ENCODE data around the gene MSH3. TPM values are rescaled to one million over a fixed set of nuclear protein-coding genes. Genes with fewer than 3 reads are reported as not detected.

Gene MSH3
- total RNA-seq, 2 donors from 2014 or later: 6.8 to 9.9 TPM

- no peaks in the 10 kb centered on the region for H3K4me1 ChIP-seq
- DNase-seq (ENCODE audit: low spot score): no peak
- no peaks in the 10 kb centered on the region for H3K27me3 ChIP-seq
- no peaks in the 10 kb centered on the region for H3K36me3 ChIP-seq
- no peaks in the 10 kb centered on the region for H3K9me3 ChIP-seq
- H3K4me3 ChIP-seq: no peak overlapping the region
- no peak for TF ChIP-seq CTCF (IDR thresholded peaks at IDR 0.05)
- H3K27ac ChIP-seq: no peak overlapping the region
These were observed 29.2 kb upstream of the MSH3 start for GRCh38 chr5:80625230-80625629.

GRCh38 chr5:80629281-80629680 lies 25.2 kb upstream of the MSH3 start:
- Histone ChIP-seq H3K27me3 (no peaks in the 10 kb centered on the region), H3K27ac (no peak overlapping the region), H3K36me3 (no peaks in the 10 kb centered on the region), H3K4me1 (no peaks in the 10 kb centered on the region), H3K9me3 (no peaks in the 10 kb centered on the region), H3K4me3 (no peak overlapping the region)
- no peak for TF ChIP-seq CTCF (IDR thresholded peaks at IDR 0.05)
- no peak for DNase-seq (ENCODE audit: low spot score)

GRCh38 chr5:80631278-80632259 lies 22.9 kb upstream of the MSH3 start:
- TF ChIP-seq CTCF (IDR thresholded peaks at IDR 0.05): no peak
- Histone ChIP-seq H3K4me3 (no peak overlapping the region), H3K9me3 (no peaks in the 10 kb centered on the region), H3K4me1 (no peaks in the 10 kb centered on the region), H3K27me3 (no peaks in the 10 kb centered on the region), H3K27ac (no peak overlapping the region), H3K36me3 (no peaks in the 10 kb centered on the region)
- no peak for DNase-seq (ENCODE audit: low spot score)

- Histone ChIP-seq H3K27ac (no peak overlapping the region), H3K36me3 (no peaks in the 10 kb centered on the region), H3K27me3 (no peaks in the 10 kb centered on the region), H3K4me3 (no peak overlapping the region), H3K9me3 (no peaks in the 10 kb centered on the region), H3K4me1 (no peaks in the 10 kb centered on the region)
- no peak for TF ChIP-seq CTCF (IDR thresholded peaks at IDR 0.05)
- DNase-seq (ENCODE audit: low spot score): no peak
These were observed 21.8 kb upstream of the MSH3 start for GRCh38 chr5:80632700-80633099.

GRCh38 chr5:80634193-80634592 lies 20.3 kb upstream of the MSH3 start:
- Histone ChIP-seq H3K4me1 (no peaks in the 10 kb centered on the region), H3K36me3 (no peaks in the 10 kb centered on the region)

More at GRCh38 chr5:80634193-80634592, 20.3 kb upstream of the MSH3 start:
- no peaks in the 10 kb centered on the region for H3K27me3 ChIP-seq
- H3K9me3 ChIP-seq: no peaks in the 10 kb centered on the region
- no peak for TF ChIP-seq CTCF (IDR thresholded peaks at IDR 0.05)
- no peak overlapping the region for H3K4me3 ChIP-seq
- no peak for DNase-seq (ENCODE audit: low spot score)
- no peak overlapping the region for H3K27ac ChIP-seq

All from right atrium auricular region (tissue), 2 donors.